GM19467 (cell line): ENCODE data around the gene LCN9.
"Not testable (repeated sequence)": the region's sequence is repeated elsewhere in the genome, so short reads cannot be mapped to it uniquely, and the experiment has no call there.

ENCODE experiments used
- ATAC-seq: cut with Tn5 transposase; IDR thresholded peaks from one replicate; pipeline ENCODE4 v1.9.1; 2021; ENCODE audit warnings: mild to moderate bottlenecking, moderate library complexity; ENCODE audit not compliant: unreplicated experiment

Gene LCN9

GRCh38 chr9:135644631-135645218 is 18.4 kb upstream of the LCN9 start:
- no peak for ATAC-seq

DNA sequence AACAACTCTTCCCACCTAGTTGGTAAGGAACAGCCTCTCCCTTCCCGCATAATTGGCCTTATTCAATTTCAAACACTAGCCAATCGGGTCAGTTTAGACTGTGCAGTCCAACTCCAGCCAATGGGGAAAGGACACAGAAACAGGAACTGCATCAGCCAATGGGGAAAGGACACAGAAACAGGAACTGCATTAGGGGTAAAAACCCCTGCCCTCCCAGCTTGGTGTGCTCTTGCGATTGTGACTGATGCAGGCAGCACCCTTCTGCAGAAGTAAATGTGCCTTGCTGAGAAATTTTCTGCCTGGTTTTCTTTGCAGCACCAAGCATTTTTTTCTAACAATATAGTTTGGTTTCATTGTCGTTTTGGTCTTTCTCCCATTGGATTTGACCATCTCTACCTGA is 15.2 kb upstream of the LCN9 start:
- no peak for ATAC-seq

DNA sequence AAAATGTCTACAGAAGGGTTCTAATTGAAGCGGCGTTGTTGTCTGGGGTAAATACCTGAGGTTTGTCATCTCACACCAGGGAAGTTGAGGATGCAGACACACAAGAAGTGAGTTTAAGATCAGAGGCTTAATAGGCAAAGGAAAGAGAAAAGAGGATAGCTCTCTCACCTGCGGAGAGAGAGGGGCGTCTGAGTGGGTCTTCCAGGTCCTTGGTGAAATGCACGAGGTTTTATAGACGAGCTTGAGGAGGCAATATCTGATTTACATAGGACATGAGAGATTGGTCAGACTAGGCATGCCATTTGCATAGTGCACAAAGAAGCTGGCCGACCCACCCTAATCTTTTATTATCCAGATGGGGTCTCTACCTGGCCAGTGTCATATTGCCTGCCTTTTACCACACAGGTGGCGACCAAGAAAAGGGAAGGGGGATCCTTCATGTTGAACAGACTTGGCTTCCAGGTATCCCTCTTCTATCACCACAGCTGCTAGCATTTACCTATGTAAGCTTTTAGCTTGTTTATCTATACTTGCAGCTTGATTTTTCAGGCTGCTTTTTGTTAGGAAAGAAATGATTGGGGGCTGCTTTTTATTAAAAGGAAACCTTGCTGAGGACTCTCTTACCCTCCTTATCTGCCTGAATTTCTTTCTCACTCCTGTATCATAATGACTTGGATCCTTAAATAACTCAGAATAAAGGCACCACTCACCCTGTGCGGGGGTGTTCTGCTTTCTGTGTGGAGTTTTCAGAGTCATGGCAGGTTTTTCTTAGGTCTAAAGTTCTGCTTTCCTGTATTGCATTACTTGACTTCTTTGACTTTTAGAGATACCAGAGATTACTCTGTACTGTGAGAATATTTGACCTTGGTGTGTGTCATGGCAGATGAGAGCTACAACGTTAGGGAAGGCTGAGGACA is 14.4 kb upstream of the LCN9 start:
- ATAC-seq = no peak

DNA sequence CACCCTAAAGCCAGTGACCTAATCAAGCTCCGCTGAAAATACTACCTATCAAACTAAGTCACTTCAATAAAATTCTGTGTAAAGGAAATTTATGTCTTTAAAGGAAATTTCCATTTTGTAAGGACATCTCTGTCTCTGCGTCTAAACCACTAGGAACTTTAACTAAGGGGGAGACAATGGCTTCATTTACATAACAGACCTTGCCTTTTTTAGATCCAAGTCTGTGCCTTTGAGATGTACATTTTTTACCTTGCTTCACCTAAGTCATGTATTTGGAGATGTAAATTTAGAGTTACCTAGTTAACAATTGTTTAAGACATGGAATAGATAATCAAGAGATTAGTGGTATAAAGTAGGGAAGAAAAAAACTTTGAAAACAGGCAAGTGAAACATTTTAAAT is 13.6 kb upstream of the LCN9 start:
- ATAC-seq = no peak

- ATAC-seq = no peak
These were observed 12.7 kb upstream of the LCN9 start for GRCh38 chr9:135650408-135650807.

DNA sequence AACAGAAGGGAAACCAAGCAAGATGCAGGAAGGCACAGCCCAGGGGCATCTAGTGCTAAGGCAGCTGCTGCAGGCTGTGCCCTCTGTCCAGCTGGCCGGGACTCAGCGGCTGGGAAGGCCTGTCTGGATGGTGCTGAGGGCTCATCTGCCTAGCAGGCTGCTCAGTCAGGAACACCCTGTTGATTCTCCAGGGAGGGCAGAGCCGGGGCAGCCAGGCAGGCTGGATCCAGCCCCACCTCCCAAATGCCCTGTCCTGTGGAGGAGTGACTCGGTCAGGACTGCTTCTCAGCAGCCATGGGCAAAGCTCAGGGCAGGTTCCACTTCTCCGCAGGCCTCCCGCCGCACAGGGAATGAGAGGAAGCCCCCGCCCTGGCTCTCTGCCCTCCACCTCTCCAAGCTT is 7.8 kb upstream of the LCN9 start:
- no peak for ATAC-seq

DNA sequence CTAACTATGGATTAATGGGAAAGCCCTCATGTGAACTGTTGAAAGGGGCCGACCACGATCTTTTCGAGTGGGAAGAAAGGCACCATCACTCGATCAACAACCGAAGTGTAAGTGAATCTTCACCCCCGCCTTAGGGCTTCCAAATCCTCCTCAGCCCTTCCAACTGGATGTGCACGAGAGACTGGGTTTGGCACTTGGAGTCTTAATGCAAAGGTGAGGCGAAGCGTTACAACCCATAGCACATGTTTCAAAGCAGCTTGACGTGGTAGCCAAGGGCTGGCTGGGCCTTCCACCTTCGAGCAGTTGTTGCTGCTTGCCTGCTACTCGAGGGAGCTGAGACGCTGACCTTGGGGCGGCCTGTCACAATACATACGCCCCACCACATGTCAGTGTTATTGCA is 5.7 kb upstream of the LCN9 start:
- ATAC-seq = no peak

- no peak for ATAC-seq
These were observed 3.9 kb upstream of the LCN9 start for GRCh38 chr9:135659252-135659651.

GRCh38 chr9:135660407-135660806 is 2.7 kb upstream of the LCN9 start:
- no peak for ATAC-seq

DNA sequence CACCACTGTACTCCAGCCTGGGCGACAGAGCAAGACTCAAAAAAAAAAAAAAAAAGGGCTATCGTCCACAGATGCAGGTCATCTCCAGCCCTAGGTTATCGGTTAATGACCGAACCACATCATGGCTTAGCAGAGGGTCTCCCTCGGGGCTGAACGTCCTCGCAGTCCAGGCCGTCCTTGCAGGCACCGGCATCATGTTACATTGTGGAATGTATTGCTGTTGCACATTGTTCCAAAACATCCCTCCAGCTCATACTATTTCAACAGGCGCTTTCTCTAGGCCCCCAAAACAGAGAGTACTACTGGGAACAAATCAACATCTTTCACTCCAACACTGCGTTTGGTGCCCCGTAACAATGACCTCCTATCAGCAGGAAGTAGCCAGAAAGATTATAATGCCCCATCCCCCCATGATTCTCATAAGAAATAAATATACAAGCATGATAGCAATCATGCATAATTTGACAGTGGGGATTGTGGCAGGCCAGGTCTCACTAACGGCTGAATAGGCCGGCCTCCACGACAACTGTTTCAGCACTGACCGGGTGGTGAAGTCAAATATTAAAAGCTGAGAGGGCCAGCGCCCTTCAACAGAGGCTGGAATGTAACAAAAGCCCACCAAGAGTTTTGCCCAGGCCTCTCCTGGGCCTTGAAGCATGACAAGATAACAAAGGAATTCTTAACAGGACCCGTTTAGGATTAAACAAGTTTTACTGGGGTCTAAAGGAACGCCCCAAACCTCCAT is 1.1 kb upstream of the LCN9 start:
- no peak for ATAC-seq

DNA sequence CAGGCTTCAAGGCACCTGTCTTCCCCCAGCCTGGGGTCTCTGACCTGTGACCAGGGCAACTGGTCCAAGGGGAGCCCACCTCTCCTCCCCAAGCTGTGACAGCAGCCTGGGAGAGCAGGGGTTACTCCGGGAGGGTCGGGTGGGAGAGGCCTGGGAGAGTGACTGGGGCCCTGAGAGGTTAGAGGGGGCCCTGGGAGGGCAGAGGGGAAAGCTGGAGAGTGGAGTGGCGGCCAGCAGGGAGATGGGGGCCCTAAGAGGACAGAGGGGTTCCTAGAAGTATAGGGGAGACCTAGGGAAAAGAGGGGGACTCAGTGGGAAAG is 302 bp downstream of the LCN9 start:
- ATAC-seq = no peak

GRCh38 chr9:135663857-135664256 is 748 bp downstream of the LCN9 start:
- no peak for ATAC-seq

- ATAC-seq = no peak
These were observed 1.2 kb downstream of the LCN9 start for GRCh38 chr9:135664266-135664665.

- ATAC-seq = no peak
These were observed 2.0 kb downstream of the LCN9 start for GRCh38 chr9:135664801-135665794.

- ATAC-seq = no peak
These were observed 2.7 kb downstream of the LCN9 start for GRCh38 chr9:135665795-135666189.

- no peak for ATAC-seq
These were observed 3.7 kb downstream of the LCN9 start for GRCh38 chr9:135666534-135667462.

DNA sequence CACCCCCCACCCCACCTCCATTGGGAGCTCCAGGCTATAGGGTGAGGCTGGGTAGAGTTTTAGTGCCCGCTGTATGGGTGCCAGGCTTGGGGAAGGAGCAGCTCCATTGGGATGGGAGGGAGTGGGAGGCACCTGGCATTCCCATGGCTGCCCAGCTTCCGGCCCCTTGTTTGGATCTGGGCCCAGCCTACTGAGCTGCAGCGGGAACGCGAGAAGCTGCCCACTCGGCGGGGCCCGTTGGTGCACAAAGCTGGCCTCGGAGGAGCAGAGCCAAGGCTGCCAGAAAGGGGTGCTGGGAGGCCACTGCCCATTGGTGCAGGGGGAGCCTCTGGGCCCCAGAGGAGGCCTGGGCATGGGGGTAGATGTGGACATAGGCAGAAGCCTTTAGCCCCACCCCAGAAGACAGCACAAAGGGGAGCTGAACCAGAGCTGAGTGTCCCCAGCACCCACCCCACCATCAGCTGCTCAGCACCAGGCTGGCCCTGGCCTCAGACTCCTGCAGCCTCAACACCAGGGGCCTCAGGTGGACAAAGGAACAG is 4.4 kb downstream of the LCN9 start:
- ATAC-seq = no peak

GRCh38 chr9:135669018-135669417 is 5.9 kb downstream of the LCN9 start:
- ATAC-seq = not testable (repeated sequence)

DNA sequence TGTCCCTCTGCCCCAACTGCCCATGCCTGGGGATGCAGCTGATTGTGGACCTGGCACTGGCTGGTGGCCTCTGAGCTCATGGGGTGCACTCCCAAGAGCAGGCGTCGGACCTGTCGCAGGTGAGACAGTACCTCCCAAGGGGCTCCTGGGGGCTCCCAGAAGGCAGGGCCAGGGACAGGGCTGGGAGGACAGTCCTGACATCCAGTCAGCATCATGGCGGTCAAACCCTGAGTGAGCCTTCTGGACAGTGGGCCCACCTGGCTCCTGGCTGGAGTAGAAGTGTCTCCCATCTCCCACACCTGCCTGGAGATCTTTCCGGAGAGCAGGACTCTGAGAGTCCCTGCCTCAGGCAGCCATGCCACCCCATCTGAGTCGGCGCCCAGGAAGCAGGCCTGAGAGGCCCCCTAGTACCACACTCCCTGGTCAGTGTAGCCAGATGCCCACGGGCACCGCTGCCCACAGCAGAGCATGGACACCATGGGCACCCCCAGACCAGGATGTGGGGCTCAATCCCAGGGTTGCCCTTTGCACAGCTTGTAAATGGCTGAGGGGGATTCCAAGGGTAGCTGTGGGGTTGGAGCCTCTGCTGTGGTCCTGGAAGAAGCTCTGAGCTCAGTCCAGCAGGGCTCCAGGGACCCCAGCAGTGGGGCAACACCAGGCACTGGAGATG is 6.6 kb downstream of the LCN9 start:
- ATAC-seq = no peak
